ENCODE results near the gene FAM83G.
"Not testable (repeated sequence)": the region's sequence is repeated elsewhere in the genome, so short reads cannot be mapped to it uniquely, and the experiment has no call there.

Gene FAM83G

GRCh38 chr17:18966831-18967624, 37.5 kb downstream of the FAM83G start:
- no peak for DNase-seq

GRCh38 chr17:18965530-18966236, 38.9 kb downstream of the FAM83G start:
- no peak for DNase-seq

- no peak for DNase-seq
Measured at GRCh38 chr17:18964550-18964949, 40.0 kb downstream of the FAM83G start.

GRCh38 chr17:18964018-18964351, 40.6 kb downstream of the FAM83G start:
- DNase-seq = no peak

- DNase-seq = no peak
Measured at GRCh38 chr17:18963126-18964017, 41.2 kb downstream of the FAM83G start.

- no peak for DNase-seq
Measured at GRCh38 chr17:18962494-18962815, 42.1 kb downstream of the FAM83G start.

GRCh38 chr17:18961634-18962493, 42.7 kb downstream of the FAM83G start:
- no peak for DNase-seq

- no peak for DNase-seq
Measured at GRCh38 chr17:18960803-18961511, 43.6 kb downstream of the FAM83G start.

- DNase-seq = no peak
Measured at GRCh38 chr17:18960241-18960665, 44.3 kb downstream of the FAM83G start.

- no peak for DNase-seq
Measured at GRCh38 chr17:18959845-18960240, 44.7 kb downstream of the FAM83G start.

GRCh38 chr17:18959071-18959844, 45.3 kb downstream of the FAM83G start:
- DNase-seq = no peak

GRCh38 chr17:18958611-18959010, 46.0 kb downstream of the FAM83G start:
- DNase-seq = no peak

- no peak for DNase-seq
Measured at GRCh38 chr17:18957831-18958230, 46.7 kb downstream of the FAM83G start.

- no peak for DNase-seq
Measured at GRCh38 chr17:18956581-18956980, 48.0 kb downstream of the FAM83G start.

- not testable (repeated sequence) for DNase-seq
Measured at GRCh38 chr17:18956021-18956420, 48.5 kb downstream of the FAM83G start.

- DNase-seq = no peak
Measured at GRCh38 chr17:18955009-18955408, 49.6 kb downstream of the FAM83G start.

- DNase-seq = no peak
Measured at GRCh38 chr17:18954321-18954720, 50.2 kb downstream of the FAM83G start.

GRCh38 chr17:18953231-18953728, 51.3 kb downstream of the FAM83G start:
- no peak for DNase-seq

GRCh38 chr17:18951941-18952842, 52.4 kb downstream of the FAM83G start, which contains the start of gene SLC5A10:
TSS of gene SLC5A10 (plus strand) at chr17:18952165. CDS start at chr17:18952206, 41 bp downstream.
- DNase-seq = no peak

All from NCI-H1436 treated with DMSO at 0.1 percent for 48 hours (cell line).